ENCODE measurements around the gene KRT35. TPM values are rescaled to one million over a fixed set of nuclear protein-coding genes. Genes with fewer than 3 reads are reported as not detected.

Gene KRT35
- total RNA-seq, 1 donor from 2014 or later = not detected

DNA sequence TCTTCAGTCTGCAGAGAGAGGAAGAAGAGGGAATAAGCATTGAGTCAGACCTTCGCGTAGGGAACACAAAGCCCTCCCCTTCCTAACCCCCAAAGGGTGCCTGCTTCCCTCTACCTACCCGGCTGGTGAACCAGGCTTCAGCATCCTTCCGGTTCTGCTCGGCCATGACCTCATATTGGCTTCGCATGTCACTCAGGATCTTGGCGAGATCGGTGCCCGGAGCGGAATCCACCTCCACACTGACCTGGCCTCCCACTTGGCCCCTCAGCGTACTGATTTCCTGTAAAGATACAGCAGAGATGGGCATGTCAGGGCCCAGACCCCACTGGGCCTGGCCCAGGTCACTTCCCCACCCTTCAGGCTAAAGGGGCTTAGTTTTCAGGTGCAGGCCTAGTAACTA lies 43.3 kb upstream of the KRT35 start:
- H3K9me3 Mint-ChIP-seq = no peaks in the 10 kb centered on the region
- H3K4me3 Mint-ChIP-seq = peak overlapping the region; percentile 92
- peak overlapping the region; percentile 16 for H3K27ac Mint-ChIP-seq
- TF ChIP-seq CTCF (IDR thresholded peaks at IDR 0.05; ENCODE audit: unreplicated experiment) = no peak
- no peak for DNase-seq (ENCODE audit: low spot score in 2 of 2, unreplicated experiment in 2 of 2)
- peaks cover 77% of the 10 kb centered on the region for H3K4me1 Mint-ChIP-seq
- peaks cover 23% of the 10 kb centered on the region for H3K36me3 Mint-ChIP-seq
- H3K27me3 Mint-ChIP-seq (ENCODE audit: low read depth) = peaks cover 16% of the 10 kb centered on the region

DNA sequence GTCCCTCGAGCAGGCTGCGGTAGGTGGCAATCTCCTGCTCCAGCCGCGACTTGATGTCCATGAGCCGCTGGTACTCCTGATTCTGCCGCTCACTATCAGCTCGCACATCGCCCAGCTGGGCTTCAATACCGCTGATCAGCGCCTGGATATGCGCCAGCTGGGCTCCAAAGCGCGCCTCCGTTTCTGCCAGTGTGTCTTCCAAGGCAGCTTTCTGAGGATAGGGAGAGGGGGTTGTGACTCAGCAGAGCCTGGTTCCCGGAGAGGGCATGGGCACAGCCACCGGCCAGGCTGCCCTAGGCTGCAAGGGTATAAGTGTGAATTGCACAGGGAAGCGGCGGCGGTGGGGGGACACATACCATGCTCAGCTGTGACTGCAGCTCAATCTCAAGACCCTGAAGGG lies 42.8 kb upstream of the KRT35 start:
- Mint-ChIP-seq H3K4me3 (no peak overlapping the region), H3K27ac (peak overlapping the region; percentile 36), H3K4me1 (peaks cover 77% of the 10 kb centered on the region), H3K27me3 (ENCODE audit: low read depth) (peaks cover 11% of the 10 kb centered on the region), H3K36me3 (peaks cover 23% of the 10 kb centered on the region), H3K9me3 (no peaks in the 10 kb centered on the region)
- no peak for TF ChIP-seq CTCF (IDR thresholded peaks at IDR 0.05; ENCODE audit: unreplicated experiment)
- DNase-seq (ENCODE audit: low spot score in 2 of 2, unreplicated experiment in 2 of 2) = no peak

- H3K4me3 Mint-ChIP-seq = no peak overlapping the region
- H3K36me3 Mint-ChIP-seq = peaks cover 23% of the 10 kb centered on the region
- peaks cover 73% of the 10 kb centered on the region for H3K4me1 Mint-ChIP-seq
- TF ChIP-seq CTCF (IDR thresholded peaks at IDR 0.05; ENCODE audit: unreplicated experiment) = no peak
- H3K27ac Mint-ChIP-seq = peak overlapping the region; percentile 57
- no peaks in the 10 kb centered on the region for H3K9me3 Mint-ChIP-seq
- H3K27me3 Mint-ChIP-seq (ENCODE audit: low read depth) = peaks cover 8% of the 10 kb centered on the region
- DNase-seq (ENCODE audit: low spot score in 2 of 2, unreplicated experiment in 2 of 2) = no peak
Measured at GRCh38 chr17:41523225-41523593, 42.3 kb upstream of the KRT35 start.

- no peak for TF ChIP-seq CTCF (IDR thresholded peaks at IDR 0.05; ENCODE audit: unreplicated experiment)
- H3K4me3 Mint-ChIP-seq = peak overlapping the region; percentile 3
- no peak for DNase-seq (ENCODE audit: low spot score in 2 of 2, unreplicated experiment in 2 of 2)
- H3K27me3 Mint-ChIP-seq (ENCODE audit: low read depth) = peaks cover 7% of the 10 kb centered on the region
- peaks cover 74% of the 10 kb centered on the region for H3K4me1 Mint-ChIP-seq
- peaks cover 23% of the 10 kb centered on the region for H3K36me3 Mint-ChIP-seq
- H3K9me3 Mint-ChIP-seq = no peaks in the 10 kb centered on the region
- H3K27ac Mint-ChIP-seq = peak overlapping the region; percentile 86
Measured at GRCh38 chr17:41522301-41523224, 41.6 kb upstream of the KRT35 start.

DNA sequence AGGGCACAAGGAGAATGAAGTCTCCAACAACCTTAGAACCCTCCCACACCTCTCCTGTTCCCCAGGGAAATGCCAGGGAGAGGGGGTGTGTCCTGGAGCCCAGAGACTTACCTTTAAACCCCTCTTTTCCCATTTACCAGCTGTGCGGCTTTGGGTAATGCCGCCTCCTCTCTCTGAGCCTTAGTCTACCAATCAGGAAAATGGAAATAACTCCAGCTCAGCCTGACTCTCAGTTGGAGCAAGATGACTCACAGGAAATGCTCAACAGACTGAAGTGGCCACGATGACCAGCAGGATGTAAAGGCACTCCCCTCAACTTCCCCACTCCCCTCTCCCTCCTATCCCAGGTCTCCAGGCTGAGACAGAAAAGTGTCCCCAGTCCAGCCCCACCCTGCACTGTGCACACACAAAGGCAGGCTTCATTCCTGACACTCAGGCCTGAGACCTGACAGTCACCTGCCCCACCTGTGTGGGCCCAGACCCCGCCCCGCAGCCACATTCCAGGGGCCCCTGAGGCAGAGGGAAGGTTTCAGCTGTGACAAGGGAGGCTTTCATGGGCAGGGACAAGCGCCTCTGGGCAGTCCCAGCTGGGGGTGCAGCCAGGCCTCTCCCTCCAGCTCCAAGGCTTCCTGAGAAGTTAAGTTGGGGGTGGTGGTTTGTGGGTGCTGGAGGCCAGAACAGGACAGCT lies 40.8 kb upstream of the KRT35 start:
- Mint-ChIP-seq H3K4me3 (peak overlapping the region; percentile 3), H3K9me3 (no peaks in the 10 kb centered on the region), H3K27ac (peak overlapping the region; percentile 86), H3K36me3 (peaks cover 20% of the 10 kb centered on the region), H3K4me1 (peaks cover 73% of the 10 kb centered on the region), H3K27me3 (ENCODE audit: low read depth) (no peaks in the 10 kb centered on the region)
- DNase-seq (ENCODE audit: low spot score in 2 of 2, unreplicated experiment in 2 of 2) = no peak
- TF ChIP-seq CTCF (IDR thresholded peaks at IDR 0.05; ENCODE audit: unreplicated experiment) = no peak
